DND-41 (cell line): ENCODE measurements around the gene FN3KRP.

Experiments
- ATAC-seq: fragments of 200-7000 bp; cut with Tn5 transposase; 3 replicates; pipeline ENCODE4 v1.9.1; 2021; ENCODE audit warnings: low read depth; ENCODE audit not compliant: insufficient read depth
- DNase-seq: peaks from one replicate; pipeline ENCODE4 v3.0.0-alpha.2; 2020
- H2AFZ ChIP-seq: 2 replicates; pipeline ENCODE4 v1.6.0; 2012; ENCODE audit warnings: low read depth, low read length
- H3K27ac ChIP-seq: 2 replicates; pipeline ENCODE4 v1.5.1; 2012; ENCODE audit warnings: low read length, inconsistent platforms
- H3K27me3 ChIP-seq: fragments of 200-600 bp; sonication (generic); 2 replicates; pipeline ENCODE4 v1.6.0; 2012; ENCODE audit warnings: low read length, mild to moderate bottlenecking, inconsistent platforms; ENCODE audit not compliant: insufficient read depth, poor library complexity
- H3K36me3 ChIP-seq: 2 replicates; pipeline ENCODE4 v1.5.1; 2012; ENCODE audit warnings: low read length, inconsistent platforms; ENCODE audit not compliant: insufficient read depth
- H3K4me1 ChIP-seq: 2 replicates; pipeline ENCODE4 v1.5.1; 2012; ENCODE audit warnings: mild to moderate bottlenecking, low read length; ENCODE audit not compliant: insufficient read depth
- H3K4me2 ChIP-seq: 2 replicates; pipeline ENCODE4 v1.6.0; 2012; ENCODE audit warnings: mild to moderate bottlenecking, moderate library complexity, low read length, inconsistent platforms; ENCODE audit not compliant: insufficient read depth
- H3K4me3 ChIP-seq, 2 experiments: fragments of 200-600 bp in 1 of 2; shearing (Covaris generic) in 1 of 2; 2 replicates each; pipeline ENCODE4 v1.5.1; 2012 to 2016; ENCODE audit warnings: inconsistent platforms in 2 of 2, low read length in 2 of 2, mild to moderate bottlenecking in 2 of 2, low read depth in 1 of 2, moderate library complexity in 1 of 2
- H3K79me2 ChIP-seq: 2 replicates; pipeline ENCODE4 v1.6.0; 2012; ENCODE audit warnings: low read length, inconsistent platforms; ENCODE audit not compliant: insufficient read depth
- H3K9ac ChIP-seq: 2 replicates; pipeline ENCODE4 v1.6.0; 2012; ENCODE audit warnings: low read depth, mild to moderate bottlenecking, inconsistent platforms, low read length, moderate library complexity
- H3K9me3 ChIP-seq: 2 replicates; pipeline ENCODE4 v1.5.1; 2012; ENCODE audit warnings: low read length, moderate library complexity, mild to moderate bottlenecking, inconsistent platforms; ENCODE audit not compliant: insufficient read depth, severe bottlenecking
- H4K20me1 ChIP-seq: 2 replicates; pipeline ENCODE4 v1.6.0; 2012; ENCODE audit warnings: low read length; ENCODE audit not compliant: insufficient read depth
- EZH2 ChIP-seq: IDR thresholded peaks from 3 replicates; pipeline ENCODE4 v1.6.1; 2012; ENCODE audit warnings: borderline replicate concordance, low read depth, mild to moderate bottlenecking, moderate library complexity, low read length, inconsistent platforms; ENCODE audit not compliant: severe bottlenecking
- TF ChIP-seq, protein P1 (sequence below): IDR thresholded peaks from 2 replicates; pipeline ENCODE4 v1.5.1; 2012; ENCODE audit warnings: borderline replicate concordance, low read length, moderate library complexity, mild to moderate bottlenecking; ENCODE audit not compliant: poor library complexity, severe bottlenecking; ENCODE audit errors: extremely low read depth

FN3KRP gene

DNA sequence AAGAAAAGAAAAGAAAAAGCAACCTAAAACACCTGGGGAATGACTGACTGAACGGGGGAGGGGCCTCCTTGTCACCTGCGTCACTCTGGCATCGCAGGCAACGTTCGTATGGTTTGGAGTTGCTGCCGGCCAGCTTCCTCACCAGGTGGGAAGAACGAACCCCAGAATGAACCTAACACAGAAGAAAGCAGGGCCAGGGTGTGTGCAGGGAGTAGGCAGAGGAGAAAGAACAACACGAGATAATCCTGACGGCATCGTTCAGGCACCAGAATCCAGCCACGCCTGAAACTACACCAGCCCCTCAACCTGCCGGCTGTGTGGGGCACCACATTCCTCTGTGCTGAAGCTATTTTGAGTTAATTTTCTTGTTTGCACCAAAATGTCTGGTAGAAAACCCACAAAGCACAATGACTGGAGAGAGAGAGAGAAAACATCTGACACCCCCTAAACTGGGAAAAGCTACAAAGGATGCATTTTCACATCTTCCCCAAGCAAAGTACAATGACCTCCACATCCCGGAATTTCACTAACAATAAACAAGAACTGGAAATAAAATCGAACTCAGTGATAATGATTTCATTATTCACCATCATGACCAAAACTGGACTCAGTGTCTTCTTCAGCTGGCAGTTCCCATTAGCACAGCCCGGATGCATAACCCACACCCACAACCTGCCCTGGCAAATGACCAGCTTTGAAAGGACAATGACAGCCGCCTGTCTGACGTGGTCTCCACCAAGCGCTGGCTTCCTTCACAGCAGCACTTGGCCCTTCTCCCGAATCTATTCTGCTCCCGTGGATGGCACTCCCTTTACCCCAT is 41.6 kb upstream of the FN3KRP start:
- no peaks in the 10 kb centered on the region for H3K27me3 ChIP-seq
- no peak overlapping the region for H3K4me2 ChIP-seq
- no peak for DNase-seq
- no peak overlapping the region for H3K4me3 ChIP-seq
- peaks cover 3% of the 10 kb centered on the region; the same call in 1 of the 2 replicates for H4K20me1 ChIP-seq
- no peak for ATAC-seq
- H3K36me3 ChIP-seq, result no peaks in the 10 kb centered on the region
- no peaks in the 10 kb centered on the region for H3K79me2 ChIP-seq
- H3K9ac ChIP-seq, result no peak overlapping the region
- H3K27ac ChIP-seq, result no peak overlapping the region
- TF ChIP-seq, protein P1, sequence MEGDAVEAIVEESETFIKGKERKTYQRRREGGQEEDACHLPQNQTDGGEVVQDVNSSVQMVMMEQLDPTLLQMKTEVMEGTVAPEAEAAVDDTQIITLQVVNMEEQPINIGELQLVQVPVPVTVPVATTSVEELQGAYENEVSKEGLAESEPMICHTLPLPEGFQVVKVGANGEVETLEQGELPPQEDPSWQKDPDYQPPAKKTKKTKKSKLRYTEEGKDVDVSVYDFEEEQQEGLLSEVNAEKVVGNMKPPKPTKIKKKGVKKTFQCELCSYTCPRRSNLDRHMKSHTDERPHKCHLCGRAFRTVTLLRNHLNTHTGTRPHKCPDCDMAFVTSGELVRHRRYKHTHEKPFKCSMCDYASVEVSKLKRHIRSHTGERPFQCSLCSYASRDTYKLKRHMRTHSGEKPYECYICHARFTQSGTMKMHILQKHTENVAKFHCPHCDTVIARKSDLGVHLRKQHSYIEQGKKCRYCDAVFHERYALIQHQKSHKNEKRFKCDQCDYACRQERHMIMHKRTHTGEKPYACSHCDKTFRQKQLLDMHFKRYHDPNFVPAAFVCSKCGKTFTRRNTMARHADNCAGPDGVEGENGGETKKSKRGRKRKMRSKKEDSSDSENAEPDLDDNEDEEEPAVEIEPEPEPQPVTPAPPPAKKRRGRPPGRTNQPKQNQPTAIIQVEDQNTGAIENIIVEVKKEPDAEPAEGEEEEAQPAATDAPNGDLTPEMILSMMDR, result no peak
- no peak for TF ChIP-seq EZH2
- H2AFZ ChIP-seq, result no peak overlapping the region
- no peaks in the 10 kb centered on the region for H3K9me3 ChIP-seq
- no peaks in the 10 kb centered on the region for H3K4me1 ChIP-seq

GRCh38 chr17:82675476-82676245 is 40.8 kb upstream of the FN3KRP start:
- no peak overlapping the region for H2AFZ ChIP-seq
- no peak overlapping the region for H3K27ac ChIP-seq
- no peak overlapping the region for H3K9ac ChIP-seq
- H3K27me3 ChIP-seq, result no peaks in the 10 kb centered on the region
- TF ChIP-seq, protein P1, result no peak
- no peak for TF ChIP-seq EZH2
- H3K36me3 ChIP-seq, result no peaks in the 10 kb centered on the region
- ATAC-seq, result no peak
- H3K4me1 ChIP-seq, result no peaks in the 10 kb centered on the region
- no peak overlapping the region for H3K4me3 ChIP-seq
- peaks cover 3% of the 10 kb centered on the region; the same call in 1 of the 2 replicates for H4K20me1 ChIP-seq
- no peak overlapping the region for H3K4me2 ChIP-seq
- H3K9me3 ChIP-seq, result no peaks in the 10 kb centered on the region
- H3K79me2 ChIP-seq, result no peaks in the 10 kb centered on the region
- DNase-seq, result no peak

- peaks cover 2% of the 10 kb centered on the region for H3K9me3 ChIP-seq
- TF ChIP-seq EZH2, result no peak
- TF ChIP-seq, protein P1, result no peak
- no peaks in the 10 kb centered on the region for H3K27me3 ChIP-seq
- no peak for DNase-seq
- no peak overlapping the region for H3K9ac ChIP-seq
- no peaks in the 10 kb centered on the region for H3K4me1 ChIP-seq
- H2AFZ ChIP-seq, result no peak overlapping the region
- no peaks in the 10 kb centered on the region for H3K79me2 ChIP-seq
- H3K4me3 ChIP-seq, result no peak overlapping the region
- H3K36me3 ChIP-seq, result no peaks in the 10 kb centered on the region
- H4K20me1 ChIP-seq, result peaks cover 3% of the 10 kb centered on the region; the same call in 1 of the 2 replicates
- no peak for ATAC-seq
- H3K27ac ChIP-seq, result no peak overlapping the region
- H3K4me2 ChIP-seq, result no peak overlapping the region
These were observed 39.1 kb upstream of the FN3KRP start for GRCh38 chr17:82677353-82677925.
